Fibroblast of lung (primary cell): ENCODE data around the gene OSBP2. TPM values are rescaled to one million over a fixed set of nuclear protein-coding genes. Genes with fewer than 3 reads are reported as not detected.

ENCODE experiments used
- DNase-seq, 2 donors: peaks; one replicate each; pipeline versions ENCODE4 v3.0.0 to v3.0.0-alpha.2; 2010; ENCODE audit warnings: low read depth in 2 of 2
- H2AFZ ChIP-seq: 2 replicates; pipeline ENCODE4 v1.5.1; 2012; ENCODE audit warnings: low read length, control low read depth, inconsistent platforms
- H3K27ac ChIP-seq: 2 replicates; pipeline ENCODE4 v1.5.1; 2011; ENCODE audit warnings: low read length, control low read depth; ENCODE audit not compliant: insufficient read depth
- H3K27me3 ChIP-seq: 2 replicates; pipeline ENCODE4 v1.5.1; 2011; ENCODE audit warnings: mild to moderate bottlenecking, low read length; ENCODE audit not compliant: control insufficient read depth, insufficient read depth
- H3K36me3 ChIP-seq: 2 replicates; pipeline ENCODE4 v1.5.1; 2011; ENCODE audit warnings: low read length; ENCODE audit not compliant: control insufficient read depth, insufficient read depth
- H3K4me1 ChIP-seq: 2 replicates; pipeline ENCODE4 v1.5.1; 2011; ENCODE audit warnings: low read length; ENCODE audit not compliant: control insufficient read depth, insufficient read depth; ENCODE audit errors: extremely low read depth
- H3K4me2 ChIP-seq: 2 replicates; pipeline ENCODE4 v1.5.1; 2011; ENCODE audit warnings: low read length, control low read depth; ENCODE audit not compliant: insufficient read depth; ENCODE audit errors: extremely low read depth
- H3K4me3 ChIP-seq, 4 experiments: fragments of 200-600 bp in 1 of 4; sonication (generic) in 1 of 4; replicated peaks in 1 of 4; 2 replicates each; pipeline ENCODE4 v1.5.1; 2011 to 2016; ENCODE audit warnings: low read length in 4 of 4, low read depth in 3 of 4, mild to moderate bottlenecking in 3 of 4, control low read depth in 2 of 4, inconsistent platforms in 1 of 4, mixed read lengths in 1 of 4; ENCODE audit not compliant: insufficient read depth in 1 of 4; ENCODE audit errors: control extremely low read depth in 1 of 4
- H3K79me2 ChIP-seq: 2 replicates; pipeline ENCODE4 v1.5.1; 2012; ENCODE audit warnings: mild to moderate bottlenecking, low read length, inconsistent platforms; ENCODE audit not compliant: control insufficient read depth, insufficient read depth
- H3K9ac ChIP-seq: 2 replicates; pipeline ENCODE4 v1.5.1; 2011; ENCODE audit warnings: mild to moderate bottlenecking, low read length, control low read depth; ENCODE audit not compliant: insufficient read depth
- H3K9me3 ChIP-seq: 2 replicates; pipeline ENCODE4 v1.5.1; 2012; ENCODE audit warnings: low read depth, low read length; ENCODE audit not compliant: control insufficient read depth, insufficient read depth
- H4K20me1 ChIP-seq: 2 replicates; pipeline ENCODE4 v1.5.1; 2011; ENCODE audit warnings: low read length; ENCODE audit not compliant: control insufficient read depth, insufficient read depth; ENCODE audit errors: extremely low read depth
- EZH2 ChIP-seq: IDR thresholded peaks from 2 replicates; pipeline ENCODE4 v1.5.1; 2012; ENCODE audit warnings: low read length, control low read depth, mild to moderate bottlenecking; ENCODE audit errors: missing control alignments
- polyA plus RNA-seq, 2 donors: library from polyadenylated mRNA; depleted of rRNA in 1 of 2; stranded (reverse) in 1 of 2; unstranded in 1 of 2; fragments of >200 nt; gene quantifications; 2 replicates each; pipeline ENCODE4 v1.2.1, GENCODE V29; 2011 to 2012; ENCODE audit warnings: missing spikeins in 1 of 2
- total RNA-seq: library from RNA; depleted of rRNA; stranded (reverse); fragments of >200 nt; gene quantifications from 2 replicates; pipeline ENCODE4 v1.2.1, GENCODE V29; 2014
- TF ChIP-seq, protein P1 (sequence below), 2 donors: IDR thresholded peaks in 1 of 2; conservative IDR thresholded peaks in 1 of 2; 1 replicate in 1 of 2; 2 replicates in 1 of 2; pipeline ENCODE4 v1.5.1; 2011 to 2012; ENCODE audit warnings: low read length in 2 of 2, control low read depth in 1 of 2, inconsistent platforms in 1 of 2, low read depth in 1 of 2, mild to moderate bottlenecking in 1 of 2

OSBP2 gene
- total and polyA plus RNA-seq, 2 donors (not counting 1 experiment from before 2014, with no cell fraction given), result 0.40 to 3.8 TPM

DNA sequence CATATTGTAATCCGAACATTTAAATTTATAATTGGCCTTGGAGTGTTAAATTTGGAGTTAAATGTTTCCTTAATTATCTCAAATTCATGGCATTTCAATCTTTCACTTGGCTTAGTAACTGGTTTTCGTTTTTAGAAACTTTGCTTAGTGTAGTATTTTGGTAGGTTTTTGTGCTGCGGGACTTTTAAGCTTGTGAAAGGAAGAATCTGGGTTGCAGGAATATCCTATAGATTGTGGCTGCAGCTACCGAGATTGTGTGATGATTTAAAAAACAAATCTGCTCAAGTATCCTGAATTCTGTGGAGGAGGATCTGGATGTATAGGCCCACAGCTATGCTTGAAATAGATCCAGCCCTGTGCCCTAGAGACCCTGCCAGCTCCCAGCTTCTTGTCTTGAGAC lies 27.1 kb downstream of the OSBP2 start:
- no peaks in the 10 kb centered on the region for H3K79me2 ChIP-seq
- H3K9ac ChIP-seq, result no peak overlapping the region
- no peaks in the 10 kb centered on the region for H4K20me1 ChIP-seq
- H2AFZ ChIP-seq, result no peak overlapping the region
- H3K27me3 ChIP-seq, result no peaks in the 10 kb centered on the region
- H3K27ac ChIP-seq, result no peak overlapping the region
- no peak for TF ChIP-seq EZH2
- TF ChIP-seq, protein P1, sequence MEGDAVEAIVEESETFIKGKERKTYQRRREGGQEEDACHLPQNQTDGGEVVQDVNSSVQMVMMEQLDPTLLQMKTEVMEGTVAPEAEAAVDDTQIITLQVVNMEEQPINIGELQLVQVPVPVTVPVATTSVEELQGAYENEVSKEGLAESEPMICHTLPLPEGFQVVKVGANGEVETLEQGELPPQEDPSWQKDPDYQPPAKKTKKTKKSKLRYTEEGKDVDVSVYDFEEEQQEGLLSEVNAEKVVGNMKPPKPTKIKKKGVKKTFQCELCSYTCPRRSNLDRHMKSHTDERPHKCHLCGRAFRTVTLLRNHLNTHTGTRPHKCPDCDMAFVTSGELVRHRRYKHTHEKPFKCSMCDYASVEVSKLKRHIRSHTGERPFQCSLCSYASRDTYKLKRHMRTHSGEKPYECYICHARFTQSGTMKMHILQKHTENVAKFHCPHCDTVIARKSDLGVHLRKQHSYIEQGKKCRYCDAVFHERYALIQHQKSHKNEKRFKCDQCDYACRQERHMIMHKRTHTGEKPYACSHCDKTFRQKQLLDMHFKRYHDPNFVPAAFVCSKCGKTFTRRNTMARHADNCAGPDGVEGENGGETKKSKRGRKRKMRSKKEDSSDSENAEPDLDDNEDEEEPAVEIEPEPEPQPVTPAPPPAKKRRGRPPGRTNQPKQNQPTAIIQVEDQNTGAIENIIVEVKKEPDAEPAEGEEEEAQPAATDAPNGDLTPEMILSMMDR (conservative IDR thresholded peaks at IDR 0.05 in 1 of 2, IDR thresholded peaks at IDR 0.05 in 1 of 2; ENCODE audit: low read depth in 1 of 2, low read length in 2 of 2), result no peak
- H3K9me3 ChIP-seq, result no peaks in the 10 kb centered on the region
- no peak overlapping the region for H3K4me3 ChIP-seq
- DNase-seq, result no peak
- H3K36me3 ChIP-seq, result no peaks in the 10 kb centered on the region
- H3K4me2 ChIP-seq, result no peak overlapping the region
- H3K4me1 ChIP-seq, result peaks cover 5% of the 10 kb centered on the region

DNA sequence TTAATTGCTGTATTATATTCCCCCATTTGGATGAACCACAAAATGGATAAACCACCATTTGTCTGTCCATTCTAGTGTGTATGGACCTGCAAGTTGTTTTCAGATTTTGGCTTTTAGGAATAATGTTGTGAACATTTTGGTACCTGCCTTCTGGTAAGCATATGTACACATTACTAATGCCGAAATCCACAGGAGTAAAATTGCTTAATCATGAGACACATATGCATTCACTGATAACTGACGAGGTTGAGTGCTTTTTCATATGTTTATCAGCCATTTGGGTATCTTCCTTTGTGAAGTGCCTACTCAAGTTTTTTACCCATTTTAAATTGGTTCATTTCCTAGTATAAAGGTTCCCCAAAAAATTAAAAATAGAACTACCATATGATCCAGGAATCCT lies 34.2 kb downstream of the OSBP2 start:
- H3K27ac ChIP-seq, result no peak overlapping the region
- DNase-seq, result no peak
- H3K79me2 ChIP-seq, result no peaks in the 10 kb centered on the region

DNA sequence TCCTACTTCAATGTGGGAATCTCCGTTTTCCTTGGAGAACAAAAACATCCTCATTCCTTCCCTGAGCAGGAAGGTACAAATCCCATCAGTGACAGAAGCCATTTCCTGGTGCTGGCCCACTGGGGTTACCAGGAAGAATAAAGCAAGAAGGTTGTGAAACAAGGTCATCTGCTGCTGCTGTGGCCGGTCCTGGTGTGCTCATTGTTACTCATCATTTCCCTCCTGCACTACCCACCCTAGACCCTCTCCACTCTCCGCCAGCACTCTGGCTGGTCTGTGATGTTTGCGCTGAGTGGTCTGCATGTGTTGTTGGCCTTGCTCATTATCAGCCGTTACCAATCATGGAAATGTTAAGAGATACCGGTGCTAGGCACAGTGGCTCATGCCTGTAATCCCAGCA lies 37.0 kb downstream of the OSBP2 start:
- H3K9ac ChIP-seq, result no peak overlapping the region

More for the DNA sequence above, 34.2 kb downstream of the OSBP2 start:
- no peak overlapping the region for H2AFZ ChIP-seq
- TF ChIP-seq, protein P1 (conservative IDR thresholded peaks at IDR 0.05 in 1 of 2, IDR thresholded peaks at IDR 0.05 in 1 of 2; ENCODE audit: low read depth in 1 of 2, low read length in 2 of 2), result no peak
- no peak for TF ChIP-seq EZH2
- no peaks in the 10 kb centered on the region for H4K20me1 ChIP-seq
- H3K27me3 ChIP-seq, result no peaks in the 10 kb centered on the region
- no peak overlapping the region for H3K4me3 ChIP-seq
- no peak overlapping the region for H3K4me2 ChIP-seq
- no peaks in the 10 kb centered on the region for H3K4me1 ChIP-seq
- H3K36me3 ChIP-seq, result no peaks in the 10 kb centered on the region
- no peak overlapping the region for H3K9ac ChIP-seq
- no peaks in the 10 kb centered on the region for H3K9me3 ChIP-seq

More for the DNA sequence above, 37.0 kb downstream of the OSBP2 start:
- no peak overlapping the region for H2AFZ ChIP-seq
- no peak overlapping the region for H3K4me3 ChIP-seq
- no peak for TF ChIP-seq EZH2
- TF ChIP-seq, protein P1 (conservative IDR thresholded peaks at IDR 0.05 in 1 of 2, IDR thresholded peaks at IDR 0.05 in 1 of 2; ENCODE audit: low read depth in 1 of 2, low read length in 2 of 2), result no peak
- no peaks in the 10 kb centered on the region for H3K36me3 ChIP-seq
- no peaks in the 10 kb centered on the region for H3K79me2 ChIP-seq
- DNase-seq, result no peak
- no peaks in the 10 kb centered on the region for H3K9me3 ChIP-seq
- H4K20me1 ChIP-seq, result no peaks in the 10 kb centered on the region
- H3K27ac ChIP-seq, result no peak overlapping the region
- no peak overlapping the region for H3K4me2 ChIP-seq
- no peaks in the 10 kb centered on the region for H3K4me1 ChIP-seq
- no peaks in the 10 kb centered on the region for H3K27me3 ChIP-seq
